ENCODE data around the gene HPCAL1.
"Not testable (repeated sequence)": the region's sequence is repeated elsewhere in the genome, so short reads cannot be mapped to it uniquely, and the experiment has no call there.

Gene HPCAL1

GRCh38 chr2:10302479-10303180 is at the start of gene HPCAL1:
Gene HPCAL1, plus strand, starts transcription at chr2:10302904. Its CDS starts 116,854 bp downstream, at chr2:10419758.
- no peak for DNase-seq (ENCODE audit: low read depth)

GRCh38 chr2:10253596-10254372 is 48.9 kb upstream of the HPCAL1 start:
- DNase-seq (ENCODE audit: low read depth) = no peak

GRCh38 chr2:10254373-10255188 is 48.1 kb upstream of the HPCAL1 start:
- no peak for DNase-seq (ENCODE audit: low read depth)

GRCh38 chr2:10255189-10256030 is 47.3 kb upstream of the HPCAL1 start:
- DNase-seq (ENCODE audit: low read depth) = no peak

- no peak for DNase-seq (ENCODE audit: low read depth)
Observed at GRCh38 chr2:10256031-10256514, 46.6 kb upstream of the HPCAL1 start.

- DNase-seq (ENCODE audit: low read depth) = no peak
Observed at GRCh38 chr2:10256515-10257031, 46.1 kb upstream of the HPCAL1 start.

GRCh38 chr2:10257036-10257435 is 45.7 kb upstream of the HPCAL1 start:
- DNase-seq (ENCODE audit: low read depth) = no peak

GRCh38 chr2:10257500-10258147 is 45.1 kb upstream of the HPCAL1 start:
- no peak for DNase-seq (ENCODE audit: low read depth)

- DNase-seq (ENCODE audit: low read depth) = no peak
Observed at GRCh38 chr2:10258326-10258725, 44.4 kb upstream of the HPCAL1 start.

- DNase-seq (ENCODE audit: low read depth) = no peak
Observed at GRCh38 chr2:10258726-10259125, 44.0 kb upstream of the HPCAL1 start.

- no peak for DNase-seq (ENCODE audit: low read depth)
Observed at GRCh38 chr2:10260130-10260529, 42.6 kb upstream of the HPCAL1 start.

GRCh38 chr2:10263526-10263925 is 39.2 kb upstream of the HPCAL1 start:
- not testable (repeated sequence) for DNase-seq (ENCODE audit: low read depth)

- DNase-seq (ENCODE audit: low read depth) = no peak
Observed at GRCh38 chr2:10264506-10265328, 38.0 kb upstream of the HPCAL1 start.

- no peak for DNase-seq (ENCODE audit: low read depth)
Observed at GRCh38 chr2:10265329-10266132, 37.2 kb upstream of the HPCAL1 start.

GRCh38 chr2:10266133-10266620 is 36.5 kb upstream of the HPCAL1 start:
- no peak for DNase-seq (ENCODE audit: low read depth)

- no peak for DNase-seq (ENCODE audit: low read depth)
Observed at GRCh38 chr2:10267036-10267435, 35.7 kb upstream of the HPCAL1 start.

- DNase-seq (ENCODE audit: low read depth) = no peak
Observed at GRCh38 chr2:10267551-10268465, 34.9 kb upstream of the HPCAL1 start.

- DNase-seq (ENCODE audit: low read depth) = no peak
Observed at GRCh38 chr2:10269291-10269690, 33.4 kb upstream of the HPCAL1 start.
